GM18508 (cell line): Measurements from ENCODE around the gene ZNF99.
"Not testable (repeated sequence)": the region's sequence is repeated elsewhere in the genome, so short reads cannot be mapped to it uniquely, and the experiment has no call there.

Experiments used
- ATAC-seq: cut with Tn5 transposase; IDR thresholded peaks from one replicate; pipeline ENCODE4 v1.9.1; 2021; ENCODE audit warnings: moderate number of reproducible peaks; ENCODE audit not compliant: insufficient read depth, unreplicated experiment

The ZNF99 gene

GRCh38 chr19:22783651-22784410 lies at the start of gene ZNF99:
TSS of gene ZNF99 (minus strand) at chr19:22784151. CDS start at chr19:22784016, 135 bp downstream.
- ATAC-seq: no peak

- ATAC-seq: no peak
Observed at GRCh38 chr19:22832031-22832762, 48.2 kb upstream of the ZNF99 start, which contains the start of gene ZNF723. TSS of gene ZNF723 (plus strand) at chr19:22832291. CDS start at chr19:22832380, 89 bp downstream.

- ATAC-seq: no peak
Observed at GRCh38 chr19:22831211-22831610, 47.3 kb upstream of the ZNF99 start.

- no peak for ATAC-seq
Observed at GRCh38 chr19:22814124-22814523, 30.2 kb upstream of the ZNF99 start.

GRCh38 chr19:22807061-22807835 lies 23.3 kb upstream of the ZNF99 start:
- ATAC-seq: no peak

GRCh38 chr19:22806418-22806817 lies 22.5 kb upstream of the ZNF99 start:
- no peak for ATAC-seq

GRCh38 chr19:22797040-22797439 lies 13.1 kb upstream of the ZNF99 start:
- ATAC-seq: no peak

GRCh38 chr19:22792863-22793262 lies 8.9 kb upstream of the ZNF99 start:
- not testable (repeated sequence) for ATAC-seq

GRCh38 chr19:22735911-22736645 lies 47.9 kb downstream of the ZNF99 start:
- no peak for ATAC-seq

GRCh38 chr19:22733691-22734090 lies 50.3 kb downstream of the ZNF99 start:
- ATAC-seq: no peak

- not testable (repeated sequence) for ATAC-seq
Observed at GRCh38 chr19:22728214-22728613, 55.7 kb downstream of the ZNF99 start.

- not testable (repeated sequence) for ATAC-seq
Observed at GRCh38 chr19:22721533-22721932, 62.4 kb downstream of the ZNF99 start.

GRCh38 chr19:22708983-22709382 lies 75.0 kb downstream of the ZNF99 start:
- no peak for ATAC-seq

- ATAC-seq: not testable (repeated sequence)
Observed at GRCh38 chr19:22703096-22703495, 80.9 kb downstream of the ZNF99 start.

- not testable (repeated sequence) for ATAC-seq
Observed at GRCh38 chr19:22702661-22703060, 81.3 kb downstream of the ZNF99 start.
